ENCODE results near the gene MCM7. TPM values are rescaled to one million over a fixed set of nuclear protein-coding genes. Genes with fewer than 3 reads are reported as not detected.
"Not testable (repeated sequence)": the region's sequence is repeated elsewhere in the genome, so short reads cannot be mapped to it uniquely, and the experiment has no call there.

Gene MCM7
- total RNA-seq = 100 to 1,000 TPM; 248 to 526 TPM

DNA sequence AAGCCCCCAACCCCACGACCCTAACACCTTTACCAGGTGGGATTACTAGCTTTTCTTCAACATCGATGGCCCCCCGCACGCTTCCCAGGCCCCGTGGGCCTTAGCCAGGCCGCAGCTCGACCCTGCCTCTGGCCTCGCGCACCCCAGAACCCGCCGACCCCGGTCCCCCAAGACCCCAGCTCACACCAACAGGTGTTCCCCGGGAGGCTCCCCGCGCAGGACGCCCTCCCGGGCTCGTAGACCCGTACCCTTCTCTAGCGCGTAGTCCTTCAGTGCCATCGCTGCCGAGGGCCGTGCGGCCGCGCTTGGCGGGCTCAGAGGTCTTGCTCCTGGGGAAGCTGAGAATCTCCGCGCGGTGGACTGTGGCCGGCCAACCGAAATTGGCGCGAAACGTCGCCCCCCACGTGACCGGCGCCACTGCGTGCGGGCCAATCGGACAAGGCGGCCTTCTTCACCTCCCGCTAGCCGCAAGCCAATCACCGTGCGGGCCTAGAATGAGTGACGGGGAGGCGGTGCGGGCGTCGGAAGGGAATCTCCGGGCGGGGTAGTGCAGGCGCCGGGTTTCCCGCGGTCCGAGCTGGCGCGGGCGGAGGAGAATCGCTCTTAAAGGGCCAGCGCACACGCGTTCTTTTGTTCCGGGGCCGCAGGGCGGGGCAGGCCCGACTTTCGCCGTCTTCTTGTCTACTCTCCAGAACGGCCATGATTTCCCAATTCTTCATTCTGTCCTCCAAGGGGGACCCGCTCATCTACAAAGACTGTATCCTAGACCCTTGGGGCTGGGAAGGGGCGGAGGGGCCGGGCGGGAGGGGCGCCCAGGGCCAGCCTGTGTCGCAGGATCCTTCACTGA is at the start of gene MCM7, which contains the start of gene AP4M1:
Gene MCM7 (minus strand): TSS at position 382 of the 847 bp plus-strand sequence. CDS start 103 bp downstream, at position 279.
Gene AP4M1 (plus strand): TSS at position 628 of the 847 bp plus-strand sequence. CDS start 72 bp downstream, at position 700.
- Mint-ChIP-seq H3K27me3 (no peaks in the 10 kb centered on the region), H3K9me3 (no peaks in the 10 kb centered on the region), H3K4me1 (ENCODE audit: low read depth in 2 of 2) (peaks cover 35 to 38% of the 10 kb centered on the region in 2 donors), H3K27ac (peak within 1 kb of the TSS; percentile 92 to 93), H3K4me3 (peak within 1 kb of the TSS; percentile 95), H3K36me3 (peaks cover 32% of the 10 kb centered on the region)
- ATAC-seq (peak; percentile 94), DNase-seq (ENCODE audit: low spot score) (peak; percentile 99)

GRCh38 chr7:100148559-100149328 is 47.5 kb upstream of the MCM7 start, which contains the start of gene LAMTOR4:
Gene LAMTOR4, plus strand, starts transcription at chr7:100148918. Its CDS starts 55 bp downstream, at chr7:100148973.
- ATAC-seq = peak; percentile 100
- Mint-ChIP-seq H3K4me1 (ENCODE audit: low read depth in 2 of 2) (peaks cover 24 to 25% of the 10 kb centered on the region in 2 donors), H3K4me3 (peak within 1 kb of the TSS; percentile 96), H3K27me3 (no peaks in the 10 kb centered on the region), H3K9me3 (no peaks in the 10 kb centered on the region), H3K27ac (peak within 1 kb of the TSS; percentile 90 to 97), H3K36me3 (peaks cover 16% of the 10 kb centered on the region)
- DNase-seq (ENCODE audit: low spot score) = peak; percentile 99

- peaks cover 16% of the 10 kb centered on the region for H3K36me3 Mint-ChIP-seq
- H3K27me3 Mint-ChIP-seq = no peaks in the 10 kb centered on the region
- H3K9me3 Mint-ChIP-seq = no peaks in the 10 kb centered on the region
- peak overlapping the region; percentile 90 to 97 for H3K27ac Mint-ChIP-seq
- H3K4me3 Mint-ChIP-seq = peak overlapping the region; percentile 96
- peaks cover 21 to 25% of the 10 kb centered on the region in 2 donors for H3K4me1 Mint-ChIP-seq (ENCODE audit: low read depth in 2 of 2)
- DNase-seq (ENCODE audit: low spot score) = no peak
- ATAC-seq = no peak
These were observed 47.0 kb upstream of the MCM7 start for GRCh38 chr7:100148225-100148558.

GRCh38 chr7:100147278-100147677 is 46.1 kb upstream of the MCM7 start:
- H3K4me3 Mint-ChIP-seq = no peak overlapping the region
- ATAC-seq (no peak), DNase-seq (ENCODE audit: low spot score) (no peak)
- H3K9me3 Mint-ChIP-seq = no peaks in the 10 kb centered on the region
- H3K4me1 Mint-ChIP-seq (ENCODE audit: low read depth in 2 of 2) = peaks cover 17 to 20% of the 10 kb centered on the region in 2 donors
- no peak overlapping the region for H3K27ac Mint-ChIP-seq
- peaks cover 11% of the 10 kb centered on the region for H3K36me3 Mint-ChIP-seq
- H3K27me3 Mint-ChIP-seq = no peaks in the 10 kb centered on the region

DNA sequence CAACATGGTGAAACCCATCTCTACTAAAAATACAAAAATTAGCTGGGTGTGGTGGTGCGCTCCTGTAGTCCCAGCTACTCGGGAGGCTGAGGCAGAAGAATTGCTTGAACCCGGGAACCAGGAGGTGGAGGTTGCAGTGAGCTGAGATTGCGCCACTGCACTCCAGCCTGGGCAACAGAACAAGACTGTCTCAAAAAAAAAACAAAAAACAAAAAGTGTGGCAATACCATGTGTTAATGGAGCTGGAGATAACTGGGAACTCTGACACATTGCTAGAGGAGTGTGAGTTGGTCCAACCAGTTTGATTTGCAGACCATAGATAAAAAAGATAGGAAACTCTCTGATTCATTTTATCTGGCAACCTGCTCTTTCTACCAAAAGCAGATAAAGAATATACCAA is 45.2 kb upstream of the MCM7 start:
- not testable (repeated sequence) for DNase-seq (ENCODE audit: low spot score); H3K36me3 Mint-ChIP-seq; H3K9me3 Mint-ChIP-seq; ATAC-seq; H3K27ac Mint-ChIP-seq; H3K27me3 Mint-ChIP-seq; H3K4me3 Mint-ChIP-seq
- peaks cover 20 to 22% of the 10 kb centered on the region in 2 donors for H3K4me1 Mint-ChIP-seq (ENCODE audit: low read depth in 2 of 2)

- no peak for ATAC-seq
- H3K9me3 Mint-ChIP-seq = no peaks in the 10 kb centered on the region
- H3K36me3 Mint-ChIP-seq = no peaks in the 10 kb centered on the region
These were observed 41.3 kb upstream of the MCM7 start for GRCh38 chr7:100142461-100142860.

DNA sequence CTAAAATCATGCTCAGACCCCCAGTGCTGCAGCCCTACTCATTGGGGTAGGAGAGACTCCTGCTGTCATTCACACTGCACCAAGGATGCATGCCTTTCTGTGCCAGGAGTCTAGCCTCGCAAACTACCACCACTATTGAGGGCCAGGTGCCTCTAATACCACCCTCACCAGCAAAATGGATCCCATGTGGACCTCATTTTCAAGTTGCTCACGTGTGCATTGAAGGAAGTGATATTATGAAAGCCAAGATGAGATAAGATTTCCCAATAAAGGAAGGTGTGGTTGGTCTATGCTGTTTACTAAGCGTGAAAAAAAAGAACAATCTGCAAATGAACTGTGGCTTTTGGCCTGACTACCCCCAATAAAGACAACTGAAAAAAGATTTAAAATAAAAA is 40.4 kb upstream of the MCM7 start:
- ATAC-seq = peak; percentile 57 to 79
- Mint-ChIP-seq H3K4me1 (ENCODE audit: low read depth in 2 of 2) (peaks cover 9 to 13% of the 10 kb centered on the region in 2 donors), H3K9me3 (no peaks in the 10 kb centered on the region), H3K4me3 (peak overlapping the region; percentile 26), H3K27ac (peak overlapping the region; percentile 34 to 61), H3K27me3 (peaks cover 0 to 3% of the 10 kb centered on the region in 2 donors), H3K36me3 (no peaks in the 10 kb centered on the region)
- DNase-seq (ENCODE audit: low spot score) = no peak

More at GRCh38 chr7:100142461-100142860, 41.3 kb upstream of the MCM7 start:
- no peak for DNase-seq (ENCODE audit: low spot score)
- Mint-ChIP-seq H3K27ac (no peak overlapping the region), H3K27me3 (peaks cover 0 to 3% of the 10 kb centered on the region in 2 donors), H3K4me1 (ENCODE audit: low read depth in 2 of 2) (peaks cover 9 to 13% of the 10 kb centered on the region in 2 donors), H3K4me3 (no peak overlapping the region)

- ATAC-seq (no peak), DNase-seq (ENCODE audit: low spot score) (no peak)
- no peaks in the 10 kb centered on the region for H3K36me3 Mint-ChIP-seq
- H3K4me3 Mint-ChIP-seq = no peak overlapping the region
- H3K27ac Mint-ChIP-seq = no peak overlapping the region
- peaks cover 9 to 13% of the 10 kb centered on the region in 2 donors for H3K4me1 Mint-ChIP-seq (ENCODE audit: low read depth in 2 of 2)
- peaks cover 0 to 6% of the 10 kb centered on the region in 2 donors for H3K27me3 Mint-ChIP-seq
- no peaks in the 10 kb centered on the region for H3K9me3 Mint-ChIP-seq
These were observed 36.9 kb upstream of the MCM7 start for GRCh38 chr7:100137851-100138760.

GRCh38 chr7:100132697-100133151 is 31.5 kb upstream of the MCM7 start:
- H3K27me3 Mint-ChIP-seq = peaks cover 0 to 3% of the 10 kb centered on the region in 2 donors
- H3K4me1 Mint-ChIP-seq (ENCODE audit: low read depth in 2 of 2) = peaks cover 12 to 15% of the 10 kb centered on the region in 2 donors
- no peak for DNase-seq (ENCODE audit: low spot score)
- peak overlapping the region in 1 of 2 donors; percentile 39 for H3K27ac Mint-ChIP-seq
- H3K4me3 Mint-ChIP-seq = no peak overlapping the region
- no peaks in the 10 kb centered on the region for H3K9me3 Mint-ChIP-seq
- H3K36me3 Mint-ChIP-seq = no peaks in the 10 kb centered on the region
- peak; percentile 78 to 84 for ATAC-seq

DNA sequence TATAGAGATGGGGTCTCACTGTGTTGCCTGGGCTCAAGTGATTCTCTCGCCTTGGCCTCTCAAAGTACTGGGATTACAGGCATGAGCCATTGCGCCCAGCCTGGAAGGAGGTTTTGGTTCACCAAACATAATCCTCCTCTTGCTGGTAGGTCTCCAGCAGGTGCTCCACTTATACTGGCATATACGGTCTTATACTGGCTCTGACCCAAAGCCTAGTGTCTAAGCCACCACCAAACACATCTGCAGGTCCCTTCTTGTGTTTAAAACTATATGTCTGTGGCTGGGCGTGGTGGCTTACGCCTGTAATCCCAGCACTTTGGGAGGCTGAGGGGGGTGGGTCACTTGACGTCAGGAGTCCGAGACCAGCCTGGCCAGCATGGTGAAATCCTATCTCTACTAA is 30.9 kb upstream of the MCM7 start:
- peaks cover 12 to 15% of the 10 kb centered on the region in 2 donors for H3K4me1 Mint-ChIP-seq (ENCODE audit: low read depth in 2 of 2)
- H3K9me3 Mint-ChIP-seq = no peaks in the 10 kb centered on the region
- peaks cover 0 to 3% of the 10 kb centered on the region in 2 donors for H3K27me3 Mint-ChIP-seq
- H3K36me3 Mint-ChIP-seq = no peaks in the 10 kb centered on the region
- H3K4me3 Mint-ChIP-seq = no peak overlapping the region
- peak overlapping the region in 1 of 2 donors; percentile 39 for H3K27ac Mint-ChIP-seq
- no peak for ATAC-seq
- no peak for DNase-seq (ENCODE audit: low spot score)

DNA sequence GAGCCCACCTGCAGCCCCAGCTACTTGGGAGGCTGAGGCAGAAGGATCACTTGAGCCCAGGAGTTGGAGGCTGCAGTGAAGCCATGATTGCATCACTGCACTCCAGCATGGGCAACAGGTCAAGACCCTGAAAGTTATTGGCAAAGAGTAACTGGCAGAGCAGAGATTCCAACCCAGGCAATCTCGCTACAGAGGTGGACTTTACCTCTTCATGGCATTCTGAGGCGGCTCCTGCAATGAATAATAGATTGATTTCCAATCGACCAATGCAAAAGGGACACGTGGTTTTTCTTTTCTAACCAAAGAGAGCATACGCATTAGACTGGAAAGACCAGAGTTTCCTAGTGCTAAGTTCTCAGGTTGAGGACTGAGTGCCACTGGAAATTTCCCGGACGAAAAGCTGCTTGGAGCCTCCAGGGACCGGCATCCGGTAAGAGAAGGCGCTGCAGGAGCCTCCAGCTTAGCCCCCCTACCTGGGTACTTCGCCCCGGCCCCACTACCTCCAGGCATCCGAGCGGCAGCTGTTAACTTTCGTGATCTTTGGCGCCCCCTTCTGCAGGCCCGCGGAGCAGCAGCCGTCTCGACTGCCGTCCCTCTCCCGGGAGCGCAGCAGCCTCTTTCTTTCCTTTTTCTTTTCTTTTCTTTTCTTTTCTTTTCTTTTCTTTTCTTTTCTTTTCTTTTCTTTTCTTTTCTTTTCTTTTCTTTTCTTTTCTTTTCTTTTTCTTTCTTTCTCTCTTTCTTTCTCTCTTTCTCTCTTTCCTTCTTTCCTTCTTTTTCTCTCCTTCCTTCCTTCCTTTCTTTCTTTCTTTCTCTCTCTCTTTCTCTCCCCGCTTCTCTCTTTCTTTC is 29.6 kb upstream of the MCM7 start:
- no peaks in the 10 kb centered on the region for H3K36me3 Mint-ChIP-seq
- no peak overlapping the region for H3K27ac Mint-ChIP-seq
- no peaks in the 10 kb centered on the region for H3K9me3 Mint-ChIP-seq
- H3K4me3 Mint-ChIP-seq = peak overlapping the region; percentile 60
- peaks cover 16 to 20% of the 10 kb centered on the region in 2 donors for H3K4me1 Mint-ChIP-seq (ENCODE audit: low read depth in 2 of 2)
- ATAC-seq = peak in 1 of 2 donors; percentile 53
- peaks cover 0 to 3% of the 10 kb centered on the region in 2 donors for H3K27me3 Mint-ChIP-seq
- DNase-seq (ENCODE audit: low spot score) = peak; percentile 84

GRCh38 chr7:100130220-100130607 is 29.0 kb upstream of the MCM7 start:
- H3K27ac Mint-ChIP-seq; DNase-seq (ENCODE audit: low spot score); H3K36me3 Mint-ChIP-seq; H3K9me3 Mint-ChIP-seq; ATAC-seq; H3K27me3 Mint-ChIP-seq; H3K4me3 Mint-ChIP-seq: not testable (repeated sequence)
- peaks cover 20 to 22% of the 10 kb centered on the region in 2 donors for H3K4me1 Mint-ChIP-seq (ENCODE audit: low read depth in 2 of 2)
